ENCODE results near the gene MLLT3. TPM values are rescaled to one million over a fixed set of nuclear protein-coding genes. Genes with fewer than 3 reads are reported as not detected.
A peak's percentile ranks its signal among the peaks of the same experiment; 100 is the strongest.

Gene MLLT3
- total RNA-seq, 1 donor from 2014 or later, result 39.1 TPM

GRCh38 chr9:20621471-20622329 lies 599 bp downstream of the MLLT3 start:
- DNase-seq (ENCODE audit: low spot score), result peak; percentile 75
- Mint-ChIP-seq H3K27ac (peak overlapping the region; percentile 84), H3K36me3 (peaks cover 3% of the 10 kb centered on the region), H3K9me3 (no peaks in the 10 kb centered on the region), H3K4me1 (peaks cover 36% of the 10 kb centered on the region), H3K27me3 (ENCODE audit: insufficient read depth, low read depth) (peaks cover 11% of the 10 kb centered on the region), H3K4me3 (peak overlapping the region; percentile 98)
- Histone ChIP-seq H3K27ac (no peak overlapping the region), H3K4me2 (peak overlapping the region; percentile 98), H3K36me3 (no peaks in the 10 kb centered on the region), H3K9ac (no peak overlapping the region), H4K20me1 (ENCODE audit: low read depth) (peaks cover 28% of the 10 kb centered on the region), H3K9me3 (ENCODE audit: low read depth) (no peaks in the 10 kb centered on the region), H3K79me2 (ENCODE audit: low read depth) (no peaks in the 10 kb centered on the region), H2AFZ (replicated peaks) (peak overlapping the region; percentile 89), H3K4me3 (peak overlapping the region; percentile 84), H3K4me1 (peaks cover 22% of the 10 kb centered on the region), H3K27me3 (peaks cover 60% of the 10 kb centered on the region), H3F3A (ENCODE audit: low read depth) (peaks cover 26% of the 10 kb centered on the region)
- TF ChIP-seq EZH2phosphoT487 (IDR thresholded peaks at IDR 0.05), result no peak
- TF ChIP-seq EZH2 (IDR thresholded peaks at IDR 0.05), result peak; percentile 15

DNA sequence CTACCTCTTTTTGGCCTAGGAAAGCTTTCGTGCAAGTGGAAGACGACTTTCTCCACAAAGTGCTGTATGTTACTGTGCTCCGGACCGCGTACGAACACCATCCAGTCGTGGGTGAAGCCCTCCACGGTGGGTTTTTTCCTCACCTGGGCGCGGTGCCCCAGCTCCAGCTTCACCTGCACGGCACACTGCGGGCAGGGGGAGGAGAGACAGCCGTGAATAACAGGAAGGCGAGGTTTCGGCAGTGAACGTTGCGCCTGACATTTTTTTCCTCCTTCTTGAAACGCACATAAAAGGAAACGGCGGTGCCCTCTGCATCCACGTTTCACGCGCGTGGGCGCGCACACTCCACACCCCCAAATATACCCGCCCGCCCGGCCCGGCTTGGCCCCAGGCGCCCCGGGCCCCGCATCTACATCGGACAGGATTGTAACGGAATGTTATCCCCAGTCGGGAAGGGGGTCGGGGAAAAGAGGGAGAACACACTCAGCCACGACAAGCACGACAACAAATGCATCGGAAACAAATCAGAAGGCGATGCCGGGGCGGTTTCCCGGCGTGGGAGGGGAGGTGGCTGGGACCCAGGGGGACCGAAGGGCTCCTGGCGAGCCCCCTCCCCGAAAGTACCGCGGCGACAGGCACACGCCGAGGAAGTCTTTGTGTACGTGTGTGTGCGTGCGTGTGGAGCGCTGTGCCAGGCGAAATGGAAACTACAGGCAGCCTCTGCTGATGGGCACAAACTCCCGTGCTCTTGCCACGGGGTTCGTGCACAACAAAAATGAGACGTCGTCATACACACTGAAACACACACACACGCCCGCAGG lies 1.4 kb downstream of the MLLT3 start:
- Histone ChIP-seq H3K9ac (no peak overlapping the region), H4K20me1 (ENCODE audit: low read depth) (peaks cover 28% of the 10 kb centered on the region), H2AFZ (replicated peaks) (peak overlapping the region; percentile 89), H3K4me2 (peak overlapping the region; percentile 98), H3K36me3 (no peaks in the 10 kb centered on the region), H3K4me3 (peak overlapping the region; percentile 84), H3K79me2 (ENCODE audit: low read depth) (no peaks in the 10 kb centered on the region), H3K9me3 (ENCODE audit: low read depth) (no peaks in the 10 kb centered on the region), H3K27ac (no peak overlapping the region), H3F3A (ENCODE audit: low read depth) (peaks cover 26% of the 10 kb centered on the region), H3K4me1 (peaks cover 22% of the 10 kb centered on the region), H3K27me3 (peaks cover 60% of the 10 kb centered on the region)
- H3K27me3 Mint-ChIP-seq (ENCODE audit: insufficient read depth, low read depth), result peaks cover 11% of the 10 kb centered on the region
- H3K9me3 Mint-ChIP-seq, result no peaks in the 10 kb centered on the region
- H3K4me1 Mint-ChIP-seq, result peaks cover 36% of the 10 kb centered on the region
- H3K36me3 Mint-ChIP-seq, result peaks cover 3% of the 10 kb centered on the region
- peak; percentile 57 for TF ChIP-seq EZH2phosphoT487 (IDR thresholded peaks at IDR 0.05)
- no peak for TF ChIP-seq CTCF (IDR thresholded peaks at IDR 0.05)
- peak; percentile 66 for TF ChIP-seq EZH2 (IDR thresholded peaks at IDR 0.05)
- H3K4me3 Mint-ChIP-seq, result peak overlapping the region; percentile 98
- DNase-seq (ENCODE audit: low spot score), result peak; percentile 49
- H3K27ac Mint-ChIP-seq, result peak overlapping the region; percentile 84

DNA sequence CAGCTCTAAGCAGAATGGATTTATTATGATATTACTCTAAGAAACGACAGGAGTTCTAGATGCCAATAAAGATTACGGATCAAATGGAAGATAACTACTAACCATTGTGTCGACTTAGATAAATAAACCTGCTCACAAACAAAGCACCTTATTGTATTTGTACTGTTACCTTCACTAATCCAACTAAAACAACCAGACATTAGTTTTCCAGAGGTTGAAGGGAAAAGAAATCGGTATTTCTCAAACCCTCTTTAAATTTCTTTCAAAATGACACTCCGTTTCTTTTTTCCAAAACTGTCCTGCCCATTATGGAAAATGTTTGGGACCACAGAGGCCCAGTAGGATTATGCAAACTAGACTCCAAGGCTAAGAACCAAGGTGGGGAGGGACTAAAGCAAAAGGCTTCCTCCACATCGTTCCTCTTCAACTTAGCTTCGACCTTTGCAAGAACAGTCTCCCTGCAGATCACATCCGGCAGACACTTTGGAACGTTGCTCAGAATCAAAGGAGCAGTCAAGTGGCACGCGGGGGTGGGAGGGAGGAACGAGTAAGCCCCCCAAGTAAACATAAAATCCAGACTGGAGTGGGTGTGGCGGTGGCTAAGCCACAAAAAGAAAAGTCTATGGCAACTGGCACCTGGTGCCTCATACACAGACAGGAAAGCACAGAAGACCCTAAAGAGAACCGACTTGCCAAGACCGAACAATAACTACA lies 2.7 kb downstream of the MLLT3 start:
- peak overlapping the region; percentile 98 for H3K4me2 ChIP-seq
- no peaks in the 10 kb centered on the region for H3K79me2 ChIP-seq (ENCODE audit: low read depth)
- DNase-seq (ENCODE audit: low spot score), result peak; percentile 30
- H3K27me3 Mint-ChIP-seq (ENCODE audit: insufficient read depth, low read depth), result peaks cover 11% of the 10 kb centered on the region
- H3K27me3 ChIP-seq, result peaks cover 60% of the 10 kb centered on the region
- TF ChIP-seq EZH2 (IDR thresholded peaks at IDR 0.05), result no peak
- no peak for TF ChIP-seq EZH2phosphoT487 (IDR thresholded peaks at IDR 0.05)
- no peak for TF ChIP-seq CTCF (IDR thresholded peaks at IDR 0.05)
- H3K9me3 ChIP-seq (ENCODE audit: low read depth), result no peaks in the 10 kb centered on the region
- peaks cover 17% of the 10 kb centered on the region for H3K4me1 ChIP-seq
- H2AFZ ChIP-seq (replicated peaks), result no peak overlapping the region
- peak overlapping the region; percentile 98 for H3K4me3 Mint-ChIP-seq
- H3K4me1 Mint-ChIP-seq, result peaks cover 29% of the 10 kb centered on the region
- H3K4me3 ChIP-seq, result peak overlapping the region; percentile 84
- no peaks in the 10 kb centered on the region for H3K9me3 Mint-ChIP-seq
- no peak overlapping the region for H3K27ac ChIP-seq
- peaks cover 3% of the 10 kb centered on the region for H3K36me3 Mint-ChIP-seq
- H3K9ac ChIP-seq, result no peak overlapping the region
- peaks cover 26% of the 10 kb centered on the region for H3F3A ChIP-seq (ENCODE audit: low read depth)
- peaks cover 28% of the 10 kb centered on the region for H4K20me1 ChIP-seq (ENCODE audit: low read depth)
- no peak overlapping the region for H3K27ac Mint-ChIP-seq
- no peaks in the 10 kb centered on the region for H3K36me3 ChIP-seq
